Karpas-422 (cell line): Measurements from ENCODE around the gene GALNT2. TPM values are rescaled to one million over a fixed set of nuclear protein-coding genes. Genes with fewer than 3 reads are reported as not detected.

ENCODE experiments used
- DNase-seq: peaks from one replicate; pipeline ENCODE4 v3.0.0-alpha.2; 2015
- H2AFZ ChIP-seq: fragments of 200-600 bp; sonication (generic); 2 replicates; pipeline ENCODE4 v1.6.1; 2014; ENCODE audit warnings: antibody characterized with exemption, low read length, mixed read lengths
- H3K27ac ChIP-seq: fragments of 200-600 bp; sonication (generic); 2 replicates; pipeline ENCODE4 v1.5.1; 2014; ENCODE audit warnings: mild to moderate bottlenecking, low read length, moderate library complexity
- H3K27me3 ChIP-seq: fragments of 200-600 bp; sonication (generic); 2 replicates; pipeline ENCODE4 v1.6.1; 2014; ENCODE audit warnings: low read length, mixed read lengths
- H3K36me3 ChIP-seq: fragments of 200-600 bp; sonication (generic); 2 replicates; pipeline ENCODE4 v1.6.1; 2014; ENCODE audit warnings: low read length, mixed read lengths; ENCODE audit not compliant: insufficient read depth
- H3K4me1 ChIP-seq: fragments of 200-600 bp; sonication (generic); 2 replicates; pipeline ENCODE4 v1.6.1; 2014; ENCODE audit warnings: mild to moderate bottlenecking, low read length, mixed read lengths
- H3K4me2 ChIP-seq: fragments of 200-600 bp; sonication (generic); 2 replicates; pipeline ENCODE4 v1.6.1; 2014; ENCODE audit warnings: low read length, low read depth, mild to moderate bottlenecking; ENCODE audit not compliant: poor library complexity, severe bottlenecking
- H3K4me3 ChIP-seq: fragments of 200-600 bp; sonication (generic); 2 replicates; pipeline ENCODE4 v1.5.1; 2014; ENCODE audit warnings: mild to moderate bottlenecking, antibody characterized with exemption, low read length, mixed read lengths
- H3K79me2 ChIP-seq: fragments of 200-600 bp; sonication (generic); 2 replicates; pipeline ENCODE4 v1.6.1; 2014; ENCODE audit warnings: mild to moderate bottlenecking, low read length, mixed read lengths
- H3K9ac ChIP-seq: fragments of 200-600 bp; sonication (generic); 2 replicates; pipeline ENCODE4 v1.6.0; 2014; ENCODE audit warnings: low read length
- H3K9me2 ChIP-seq: fragments of 200-600 bp; sonication (generic), shearing (Covaris generic); replicated peaks from 2 replicates; pipeline ENCODE4 v1.6.0; 2014; ENCODE audit warnings: mild to moderate bottlenecking, low read length, moderate library complexity; ENCODE audit not compliant: insufficient read depth
- H3K9me3 ChIP-seq: fragments of 300-700, 200-600 bp; sonication (generic); 2 replicates; pipeline ENCODE4 v1.6.1; 2014; ENCODE audit warnings: low read length, mixed read lengths
- H4K20me1 ChIP-seq: fragments of 200-600 bp; sonication (generic); 2 replicates; pipeline ENCODE4 v1.6.1; 2014; ENCODE audit warnings: mild to moderate bottlenecking, antibody characterized with exemption, low read length, low read depth; ENCODE audit not compliant: insufficient read depth
- total RNA-seq: library from RNA; depleted of rRNA; stranded (reverse); fragments of >200 nt; shearing (Covaris generic); gene quantifications from 2 replicates; pipeline ENCODE4 v1.2.3, GENCODE V29; 2014; ENCODE audit warnings: low replicate concordance

Gene GALNT2
- total RNA-seq, 1 experiment from 2014 or later: 2.7 TPM

DNA sequence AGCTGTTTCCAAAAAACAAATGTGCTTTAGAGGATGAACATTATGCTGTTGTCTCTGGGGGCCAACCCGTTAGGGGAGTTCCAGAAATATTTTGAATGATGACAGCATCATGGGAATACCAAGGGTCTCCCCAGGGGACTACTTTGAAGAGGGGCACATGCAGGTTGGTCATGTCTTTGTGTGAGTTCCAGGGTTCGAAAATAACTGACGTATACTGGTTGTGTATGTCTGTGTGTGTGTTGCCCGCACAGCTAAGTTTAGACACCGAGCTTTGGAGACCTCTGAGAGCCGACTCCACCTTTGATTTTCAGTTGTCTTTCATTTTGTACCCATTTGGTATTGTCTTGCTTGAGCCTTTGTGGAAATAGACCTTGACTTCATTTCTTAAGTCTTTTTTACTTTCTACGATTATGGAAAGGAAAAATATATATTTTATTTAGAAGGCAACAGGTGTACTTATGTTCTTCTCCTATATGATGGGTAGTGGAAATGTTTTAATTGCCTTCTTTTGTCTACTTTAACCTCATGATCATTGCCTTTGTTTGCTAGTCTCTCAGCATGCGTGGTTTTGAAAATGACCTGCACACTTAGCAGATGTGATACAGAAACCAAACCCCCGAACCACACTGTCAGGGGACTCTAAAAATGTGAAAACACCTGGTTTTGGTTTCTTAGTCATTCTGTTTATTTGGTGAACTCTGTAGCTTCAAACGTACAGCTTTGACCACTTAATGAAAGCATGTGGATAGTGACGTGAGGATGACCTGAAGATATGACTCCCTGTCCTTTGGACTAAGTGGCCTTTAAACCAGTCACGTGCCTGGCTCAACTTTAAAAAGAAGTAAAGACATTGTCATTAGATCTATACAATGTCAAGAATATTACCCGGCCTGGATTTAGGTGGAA is 56.5 kb downstream of the GALNT2 start:
- H3K4me3 ChIP-seq: no peak overlapping the region
- H3K4me1 ChIP-seq: peaks cover 16% of the 10 kb centered on the region
- no peak overlapping the region for H3K27ac ChIP-seq
- no peaks in the 10 kb centered on the region for H3K9me3 ChIP-seq
- H3K79me2 ChIP-seq: no peaks in the 10 kb centered on the region
- no peak for DNase-seq
- no peaks in the 10 kb centered on the region for H3K36me3 ChIP-seq
- no peak overlapping the region for H2AFZ ChIP-seq
- H3K27me3 ChIP-seq: no peaks in the 10 kb centered on the region
- H3K9me2 ChIP-seq: no peaks in the 10 kb centered on the region
- peaks cover 39% of the 10 kb centered on the region for H4K20me1 ChIP-seq
- H3K9ac ChIP-seq: no peak overlapping the region
- no peak overlapping the region for H3K4me2 ChIP-seq

DNA sequence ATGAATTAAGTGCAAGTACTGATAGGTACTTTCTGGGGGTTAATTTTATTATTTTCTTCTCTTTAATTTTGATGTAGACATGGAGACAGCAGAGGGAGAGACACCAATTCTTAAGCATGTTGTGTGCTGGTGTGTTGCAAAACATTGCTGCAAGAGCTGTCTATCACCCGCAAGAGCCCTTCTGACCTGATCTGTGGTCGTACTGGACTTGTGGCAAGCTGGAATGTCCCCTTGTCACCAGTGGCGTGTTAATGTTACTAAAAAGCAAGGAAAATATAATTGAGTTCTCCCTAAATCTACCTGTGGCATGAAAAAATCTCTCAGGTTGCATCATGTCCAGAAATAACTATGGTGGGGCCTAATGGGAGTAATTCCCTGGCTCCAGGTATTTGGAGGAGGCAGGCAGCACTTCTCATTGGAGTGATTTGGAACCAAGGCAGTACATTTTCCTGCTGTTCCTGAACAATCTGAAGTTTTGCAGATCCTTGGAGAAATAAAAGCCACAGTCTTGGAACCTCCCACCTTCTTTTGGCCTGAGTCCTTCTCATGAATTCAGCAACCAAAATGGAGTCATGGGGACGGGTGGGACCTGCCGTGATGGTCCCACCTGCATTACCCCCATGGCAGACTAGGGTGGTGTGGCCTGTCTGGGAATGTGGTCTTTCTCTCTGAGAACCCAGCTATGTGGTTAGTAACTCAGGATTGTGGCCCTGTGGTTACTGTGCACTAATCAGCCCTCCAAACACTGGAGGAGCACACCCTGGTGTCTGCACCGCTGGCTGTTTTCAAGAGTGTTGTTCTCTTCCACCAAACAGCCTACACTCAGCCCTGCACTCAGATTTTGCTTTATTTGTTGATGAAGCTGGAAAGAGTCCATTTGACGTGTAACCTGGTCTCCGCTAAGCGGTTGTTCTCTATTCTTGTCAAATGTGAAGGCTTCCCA is 57.4 kb downstream of the GALNT2 start:
- Histone ChIP-seq H3K4me1 (peaks cover 16% of the 10 kb centered on the region), H2AFZ (no peak overlapping the region), H3K27ac (no peak overlapping the region), H3K9ac (no peak overlapping the region), H3K4me2 (no peak overlapping the region), H3K9me3 (no peaks in the 10 kb centered on the region), H3K27me3 (no peaks in the 10 kb centered on the region), H3K79me2 (no peaks in the 10 kb centered on the region), H3K4me3 (no peak overlapping the region), H3K9me2 (no peaks in the 10 kb centered on the region), H4K20me1 (peaks cover 39% of the 10 kb centered on the region), H3K36me3 (no peaks in the 10 kb centered on the region)
- DNase-seq: no peak

DNA sequence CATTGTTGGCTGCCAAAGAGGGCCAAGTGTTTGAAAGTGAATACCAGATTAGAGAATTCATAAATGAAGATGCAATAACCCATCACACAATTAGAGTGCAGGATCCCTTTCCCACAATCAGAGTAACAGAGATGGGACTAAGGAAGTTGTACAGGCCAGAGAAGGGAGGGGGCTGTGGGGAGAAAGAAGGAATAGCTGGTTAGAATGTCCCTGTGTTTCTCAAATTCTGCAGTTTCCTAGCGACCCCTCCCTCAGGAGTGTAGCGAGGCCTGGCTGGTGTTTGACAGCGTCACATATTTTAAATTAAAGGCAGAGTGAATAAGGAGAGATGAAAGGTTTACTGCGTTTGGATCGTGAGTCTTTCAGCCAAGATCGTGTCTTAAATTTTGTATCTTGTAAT is 58.1 kb downstream of the GALNT2 start:
- no peaks in the 10 kb centered on the region for H3K9me3 ChIP-seq
- H3K36me3 ChIP-seq: no peaks in the 10 kb centered on the region
- H3K4me2 ChIP-seq: no peak overlapping the region
- no peak overlapping the region for H3K4me3 ChIP-seq
- H3K27me3 ChIP-seq: no peaks in the 10 kb centered on the region
- no peak overlapping the region for H3K9ac ChIP-seq
- no peaks in the 10 kb centered on the region for H3K79me2 ChIP-seq
- DNase-seq: no peak
- no peaks in the 10 kb centered on the region for H3K9me2 ChIP-seq
- H3K27ac ChIP-seq: no peak overlapping the region
- H2AFZ ChIP-seq: no peak overlapping the region
- H3K4me1 ChIP-seq: peaks cover 16% of the 10 kb centered on the region
- peaks cover 40% of the 10 kb centered on the region for H4K20me1 ChIP-seq

DNA sequence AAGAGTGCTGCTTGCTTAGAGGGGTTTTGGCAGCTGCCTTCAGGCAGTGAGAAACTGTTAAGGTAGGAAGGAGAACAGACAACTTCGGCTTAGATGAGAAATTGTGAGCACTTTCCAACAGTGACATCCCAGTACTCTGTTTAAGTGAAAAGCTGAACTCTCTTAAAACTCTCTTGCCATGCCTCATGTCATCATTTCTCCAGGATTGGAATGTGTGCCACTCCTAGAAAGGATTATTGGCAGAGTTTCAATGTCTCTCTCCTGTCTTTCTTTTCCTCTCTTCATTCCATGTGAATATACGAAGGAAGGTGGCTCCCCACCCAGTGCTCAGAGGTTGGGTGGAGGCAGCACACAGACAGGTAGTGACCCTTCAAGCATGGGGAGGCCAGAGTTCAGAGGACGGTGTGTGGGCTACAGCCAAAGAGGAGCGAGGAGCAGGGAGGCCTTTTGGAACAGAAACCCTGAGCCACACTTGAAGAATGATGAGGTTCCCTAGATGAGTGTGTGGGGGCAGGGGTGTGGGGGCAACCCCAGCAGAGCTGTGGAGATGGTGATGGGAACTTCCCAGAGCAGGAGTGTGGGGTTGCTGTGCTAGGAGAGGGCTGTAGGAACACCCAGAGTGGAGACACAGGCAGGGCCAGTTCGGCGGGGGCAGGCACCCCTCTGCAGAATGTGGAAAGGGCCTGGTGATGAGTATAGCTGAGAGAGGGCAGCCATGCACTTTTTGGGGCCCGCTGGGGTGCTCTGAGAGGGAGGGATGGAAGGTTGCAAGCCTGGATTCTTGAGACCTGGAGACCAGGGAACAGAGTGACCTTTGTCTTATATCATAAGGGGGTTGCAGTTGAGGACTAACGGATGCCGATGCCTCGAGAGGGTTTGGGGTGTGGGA is 58.8 kb downstream of the GALNT2 start:
- H3K9me3 ChIP-seq: no peaks in the 10 kb centered on the region
- no peak overlapping the region for H2AFZ ChIP-seq
- H3K79me2 ChIP-seq: no peaks in the 10 kb centered on the region
- no peak overlapping the region for H3K27ac ChIP-seq
- peaks cover 39% of the 10 kb centered on the region for H4K20me1 ChIP-seq
- H3K4me3 ChIP-seq: no peak overlapping the region
- no peaks in the 10 kb centered on the region for H3K9me2 ChIP-seq
- peaks cover 16% of the 10 kb centered on the region for H3K4me1 ChIP-seq
- H3K4me2 ChIP-seq: no peak overlapping the region
- no peak overlapping the region for H3K9ac ChIP-seq
- H3K36me3 ChIP-seq: no peaks in the 10 kb centered on the region
- no peaks in the 10 kb centered on the region for H3K27me3 ChIP-seq
- DNase-seq: no peak

DNA sequence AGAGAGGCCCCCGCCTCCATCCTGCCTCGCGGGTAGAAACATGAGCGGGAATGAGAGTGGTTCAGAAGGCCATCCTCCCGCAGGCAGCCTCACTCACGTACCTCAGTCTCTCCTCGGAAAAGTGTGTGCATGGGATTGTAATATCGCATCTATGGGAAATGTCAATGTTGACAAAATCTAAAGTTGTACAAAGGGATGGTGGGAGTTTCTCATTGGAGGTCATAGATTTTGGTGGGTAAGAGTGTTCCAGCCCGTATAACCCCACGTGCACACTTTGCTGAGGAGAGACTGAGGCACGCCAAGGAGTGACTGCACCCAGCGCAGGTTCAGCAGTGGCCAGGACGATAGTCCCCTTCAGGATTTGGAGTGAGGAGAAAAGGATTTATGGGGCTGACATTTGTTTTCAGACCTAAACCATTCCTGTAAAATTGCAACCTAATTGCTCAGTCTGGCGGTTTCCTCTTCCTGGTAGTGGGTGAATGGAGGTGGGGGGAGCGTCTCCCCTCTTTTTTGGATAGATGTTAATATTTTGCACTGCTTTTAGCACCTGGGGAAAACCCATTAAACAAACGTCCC is 59.6 kb downstream of the GALNT2 start:
- DNase-seq: no peak
- Histone ChIP-seq H3K9me2 (no peaks in the 10 kb centered on the region), H2AFZ (no peak overlapping the region), H3K9ac (no peak overlapping the region), H3K9me3 (no peaks in the 10 kb centered on the region), H4K20me1 (peaks cover 38% of the 10 kb centered on the region; the same call in 1 of the 2 replicates), H3K27me3 (no peaks in the 10 kb centered on the region), H3K36me3 (no peaks in the 10 kb centered on the region), H3K4me3 (no peak overlapping the region), H3K27ac (no peak overlapping the region), H3K4me2 (no peak overlapping the region), H3K79me2 (no peaks in the 10 kb centered on the region), H3K4me1 (peaks cover 13% of the 10 kb centered on the region)

DNA sequence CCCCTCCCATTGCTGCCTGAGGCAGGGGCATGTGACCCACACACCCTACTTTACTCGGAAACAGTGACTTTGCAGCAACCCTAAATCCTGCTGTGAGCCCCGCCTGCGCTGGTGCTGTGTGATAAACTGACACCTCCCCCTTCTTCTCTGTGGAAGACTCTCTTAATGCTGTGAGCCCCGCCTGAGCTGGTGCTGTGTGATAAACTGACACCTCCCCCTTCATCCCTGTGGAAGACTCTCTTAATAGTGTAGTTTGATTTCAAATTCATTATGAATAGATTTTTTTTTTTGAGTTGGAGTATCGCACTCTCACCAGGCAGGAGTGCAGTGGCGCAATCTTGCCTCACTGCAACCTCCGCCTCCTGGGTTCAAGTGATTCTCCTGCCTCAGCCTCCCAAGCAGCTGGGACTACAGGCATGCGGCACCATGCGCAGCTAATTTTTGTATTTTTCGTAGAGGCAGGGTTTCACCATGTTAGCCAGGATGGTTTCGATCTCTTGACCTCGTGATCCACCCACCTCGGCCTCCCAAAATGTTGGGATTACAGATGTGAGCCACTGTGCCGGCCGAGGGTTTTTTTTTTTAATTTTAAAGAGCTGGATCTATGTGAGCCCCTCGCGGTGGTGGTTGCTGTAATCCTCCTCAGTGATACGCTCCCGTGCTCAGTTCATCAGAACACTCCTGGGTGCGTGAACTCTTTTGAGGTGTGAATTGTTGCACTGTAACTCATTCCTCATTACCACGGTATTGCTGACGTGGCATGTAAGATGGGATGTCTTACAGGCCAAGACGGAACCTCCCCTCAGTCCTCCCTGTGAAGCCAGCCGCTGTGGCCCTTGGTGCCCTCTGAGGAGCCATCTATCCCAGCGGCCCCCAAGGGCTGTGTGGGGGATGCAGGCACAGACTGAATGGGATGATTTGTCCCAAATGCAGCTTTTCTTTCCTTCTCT is 60.3 kb downstream of the GALNT2 start:
- Histone ChIP-seq H3K4me3 (no peak overlapping the region), H3K4me2 (no peak overlapping the region), H3K27me3 (no peaks in the 10 kb centered on the region), H2AFZ (no peak overlapping the region), H3K9me2 (no peaks in the 10 kb centered on the region), H3K4me1 (peaks cover 12% of the 10 kb centered on the region), H4K20me1 (peaks cover 38% of the 10 kb centered on the region; the same call in 1 of the 2 replicates), H3K9ac (no peak overlapping the region), H3K36me3 (no peaks in the 10 kb centered on the region), H3K27ac (no peak overlapping the region), H3K9me3 (no peaks in the 10 kb centered on the region), H3K79me2 (no peaks in the 10 kb centered on the region)
- DNase-seq: no peak
